H9 (cell line): ENCODE data around the gene EGFR. TPM values are rescaled to one million over a fixed set of nuclear protein-coding genes. Genes with fewer than 3 reads are reported as not detected.

Experiments
- DNase-seq: peaks from one replicate; pipeline ENCODE4 v3.0.0-alpha.2; 2017
- H2AFZ ChIP-seq: one replicate; pipeline ENCODE4 v1.6.1; 2013; ENCODE audit warnings: mild to moderate bottlenecking, low read length, control low read depth, moderate library complexity
- H2AK5ac ChIP-seq: 2 replicates; pipeline ENCODE4 v1.6.1; 2013; ENCODE audit warnings: low read length, control low read depth, mixed read lengths; ENCODE audit not compliant: insufficient read length
- H2BK120ac ChIP-seq: one replicate; pipeline ENCODE4 v1.6.1; 2013; ENCODE audit warnings: low read depth, mild to moderate bottlenecking, low read length, control low read depth, inconsistent platforms; ENCODE audit not compliant: poor library complexity, severe bottlenecking
- H2BK12ac ChIP-seq: 2 replicates; pipeline ENCODE4 v1.6.1; 2013; ENCODE audit warnings: low read length, control low read depth, mixed read lengths, low read depth; ENCODE audit not compliant: insufficient read length
- H2BK15ac ChIP-seq: 2 replicates; pipeline ENCODE4 v1.6.1; 2013; ENCODE audit warnings: low read depth, low read length, control low read depth
- H2BK20ac ChIP-seq: one replicate; pipeline ENCODE4 v1.6.1; 2013; ENCODE audit warnings: low read depth, mild to moderate bottlenecking, low read length, control low read depth, inconsistent platforms; ENCODE audit not compliant: poor library complexity, severe bottlenecking
- H2BK5ac ChIP-seq: 2 replicates; pipeline ENCODE4 v1.6.1; 2013; ENCODE audit warnings: low read length, control low read depth, mixed read lengths; ENCODE audit not compliant: insufficient read length
- H3K14ac ChIP-seq: 2 replicates; pipeline ENCODE4 v1.6.1; 2013; ENCODE audit warnings: low read length, control low read depth; ENCODE audit not compliant: insufficient read depth
- H3K18ac ChIP-seq: 2 replicates; pipeline ENCODE4 v1.6.1; 2013; ENCODE audit warnings: low read depth, mild to moderate bottlenecking, mixed read lengths, low read length, control low read depth; ENCODE audit not compliant: insufficient read length
- H3K23ac ChIP-seq: 2 replicates; pipeline ENCODE4 v1.6.1; 2013; ENCODE audit warnings: low read length, control low read depth, mixed read lengths, low read depth; ENCODE audit not compliant: insufficient read length
- H3K23me2 ChIP-seq: 2 replicates; pipeline ENCODE4 v1.6.1; 2013; ENCODE audit warnings: low read depth, mild to moderate bottlenecking, mixed read lengths, low read length, control low read depth; ENCODE audit not compliant: insufficient read length, poor library complexity, severe bottlenecking
- H3K27ac ChIP-seq: 2 replicates; pipeline ENCODE4 v1.5.1; 2013; ENCODE audit warnings: low read length, control low read depth, mixed read lengths, low read depth; ENCODE audit not compliant: insufficient read length
- H3K27me3 ChIP-seq: 2 replicates; pipeline ENCODE4 v1.6.1; 2013; ENCODE audit warnings: low read length, control low read depth, inconsistent platforms; ENCODE audit not compliant: insufficient read depth
- H3K4ac ChIP-seq: 2 replicates; pipeline ENCODE4 v1.6.1; 2013; ENCODE audit warnings: low read depth, mild to moderate bottlenecking, control low read depth, inconsistent platforms, low read length, moderate library complexity
- H3K4me1 ChIP-seq: 2 replicates; pipeline ENCODE4 v1.6.1; 2013; ENCODE audit warnings: low read length, control low read depth, inconsistent platforms; ENCODE audit not compliant: insufficient read depth
- H3K4me2 ChIP-seq: 2 replicates; pipeline ENCODE4 v1.6.1; 2013; ENCODE audit warnings: low read length, control low read depth, mixed read lengths; ENCODE audit not compliant: insufficient read length, insufficient read depth
- H3K56ac ChIP-seq: 2 replicates; pipeline ENCODE4 v1.6.1; 2013; ENCODE audit warnings: low read depth, mild to moderate bottlenecking, mixed read lengths, low read length, control low read depth; ENCODE audit not compliant: insufficient read length
- H3K79me1 ChIP-seq: 2 replicates; pipeline ENCODE4 v1.6.1; 2013; ENCODE audit warnings: low read depth, mild to moderate bottlenecking, moderate library complexity, low read length, control low read depth, inconsistent platforms; ENCODE audit not compliant: insufficient read depth, poor library complexity, severe bottlenecking
- H3K79me2 ChIP-seq: 2 replicates; pipeline ENCODE4 v1.6.1; 2013; ENCODE audit warnings: low read length, control low read depth, inconsistent platforms; ENCODE audit not compliant: insufficient read depth
- H3K9ac ChIP-seq: 2 replicates; pipeline ENCODE4 v1.6.1; 2013; ENCODE audit warnings: low read length, control low read depth, mixed read lengths; ENCODE audit not compliant: insufficient read length; ENCODE audit errors: extremely low read depth
- H3K9me3 ChIP-seq: one replicate; pipeline ENCODE4 v1.6.1; 2013; ENCODE audit warnings: low read depth, low read length, inconsistent platforms; ENCODE audit not compliant: control insufficient read depth
- H3T11ph ChIP-seq: one replicate; pipeline ENCODE4 v1.6.1; 2013; ENCODE audit warnings: mild to moderate bottlenecking, low read length, control low read depth, inconsistent platforms
- H4K20me1 ChIP-seq: one replicate; pipeline ENCODE4 v1.6.1; 2013; ENCODE audit not compliant: control insufficient read depth, insufficient read length, insufficient read depth
- H4K5ac ChIP-seq: 2 replicates; pipeline ENCODE4 v1.6.1; 2013; ENCODE audit warnings: low read depth, mild to moderate bottlenecking, mixed read lengths, low read length, control low read depth; ENCODE audit not compliant: insufficient read length
- H4K8ac ChIP-seq: replicated peaks from 2 replicates; pipeline ENCODE4 v1.6.1; 2013; ENCODE audit warnings: low read length, control low read depth, mixed read lengths, low read depth; ENCODE audit not compliant: insufficient read length
- H4K91ac ChIP-seq: 2 replicates; pipeline ENCODE4 v1.6.1; 2013; ENCODE audit warnings: low read depth, mild to moderate bottlenecking, moderate library complexity, mixed read lengths, low read length, control low read depth; ENCODE audit not compliant: insufficient read length
- H3K27ac Mint-ChIP-seq, 3 experiments: 2 replicates in 2 of 3; 3 replicates in 1 of 3; pipeline ENCODE4 v1.8.0; 2020 to 2021; ENCODE audit warnings: mixed read lengths in 3 of 3, mild to moderate bottlenecking in 1 of 3, moderate library complexity in 1 of 3
- H3K27me3 Mint-ChIP-seq: 2 replicates; pipeline ENCODE4 v1.8.0; 2021; ENCODE audit warnings: low read depth, mild to moderate bottlenecking, moderate library complexity, mixed read lengths
- H3K36me3 Mint-ChIP-seq, 3 experiments: 2 replicates in 2 of 3; 3 replicates in 1 of 3; pipeline ENCODE4 v1.8.0; 2020 to 2021; ENCODE audit warnings: low read depth in 3 of 3, mixed read lengths in 3 of 3; ENCODE audit not compliant: insufficient read depth in 1 of 3
- H3K4me1 Mint-ChIP-seq, 2 experiments: 2 replicates each; pipeline ENCODE4 v1.8.0; 2020; ENCODE audit warnings: mixed read lengths in 2 of 2
- H3K4me3 Mint-ChIP-seq, 2 experiments: 2 replicates in 1 of 2; 3 replicates in 1 of 2; pipeline ENCODE4 v1.8.0; 2020 to 2021; ENCODE audit warnings: mild to moderate bottlenecking in 2 of 2, mixed read lengths in 2 of 2, moderate library complexity in 1 of 2
- H3K9me3 Mint-ChIP-seq, 2 experiments: 2 replicates in 1 of 2; 3 replicates in 1 of 2; pipeline ENCODE4 v1.8.0; 2020; ENCODE audit warnings: mild to moderate bottlenecking in 2 of 2, mixed read lengths in 2 of 2, moderate library complexity in 1 of 2
- WGBS: extraction: QIAGEN DNeasy Blood & Tissue Kit; methylation state at CpG from one replicate; pipeline ENCODE4 v1.1.7; 2013; ENCODE audit warnings: missing lambda C conversion rate, low lambda C conversion rate, mixed read lengths; ENCODE audit not compliant: insufficient read length; ENCODE audit errors: extremely low coverage; 5-methylcytosine and 5-hydroxymethylcytosine counted together
- total RNA-seq: library from RNA; stranded (reverse); gene quantifications from 2 replicates; pipeline ENCODE4 v1.2.1, GENCODE V29; 2021
- TF ChIP-seq, protein P1 (sequence below): fragments of 200-600 bp; sonication (generic); conservative IDR thresholded peaks from 3 replicates; pipeline ENCODE4 v1.8.0; 2021; ENCODE audit warnings: antibody characterized with exemption, mild to moderate bottlenecking

EGFR gene
- total RNA-seq, 1 experiment from 2014 or later: 3.3 TPM

DNA sequence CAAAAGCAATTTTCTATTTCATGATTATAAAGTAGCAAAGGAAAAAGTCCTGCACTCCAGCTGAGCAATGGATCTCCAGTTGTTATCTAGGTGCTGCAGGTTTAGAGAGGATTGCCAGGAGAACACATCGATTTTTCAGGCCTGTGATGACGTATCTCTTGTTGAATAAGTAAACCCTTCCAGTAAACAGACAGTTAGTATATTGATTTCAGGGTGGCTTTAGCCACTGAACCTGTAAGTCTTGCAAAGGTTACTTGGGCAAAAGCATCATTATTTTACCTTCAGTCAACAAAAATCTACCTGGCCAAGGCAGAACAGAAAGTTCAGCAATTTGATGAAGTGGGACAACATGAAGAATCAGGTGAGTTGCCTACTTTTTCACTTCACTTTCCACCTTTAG is 12.3 kb downstream of the EGFR start:
- no peaks in the 10 kb centered on the region for H3K9me3 Mint-ChIP-seq
- no peaks in the 10 kb centered on the region for H3K27me3 Mint-ChIP-seq
- Histone ChIP-seq H4K20me1 (no peaks in the 10 kb centered on the region), H3K4ac (no peak overlapping the region), H2BK12ac (no peak overlapping the region), H3K79me1 (no peaks in the 10 kb centered on the region), H2BK15ac (no peak overlapping the region), H2BK120ac (no peak overlapping the region), H3K27me3 (no peaks in the 10 kb centered on the region), H2AK5ac (no peak overlapping the region), H3K9ac (no peak overlapping the region), H3K79me2 (no peaks in the 10 kb centered on the region), H4K8ac (no peak overlapping the region), H4K91ac (no peak overlapping the region), H3K4me2 (no peak overlapping the region), H3T11ph (no peak overlapping the region), H2BK20ac (no peak overlapping the region), H3K23ac (no peak overlapping the region), H3K56ac (no peak overlapping the region), H3K4me1 (no peaks in the 10 kb centered on the region), H3K14ac (no peak overlapping the region), H3K27ac (no peak overlapping the region), H3K9me3 (no peaks in the 10 kb centered on the region), H3K18ac (no peak overlapping the region), H2AFZ (no peak overlapping the region), H3K23me2 (no peaks in the 10 kb centered on the region), H2BK5ac (no peak overlapping the region), H4K5ac (no peak overlapping the region)
- H3K27ac Mint-ChIP-seq: no peak overlapping the region
- TF ChIP-seq, protein P1, sequence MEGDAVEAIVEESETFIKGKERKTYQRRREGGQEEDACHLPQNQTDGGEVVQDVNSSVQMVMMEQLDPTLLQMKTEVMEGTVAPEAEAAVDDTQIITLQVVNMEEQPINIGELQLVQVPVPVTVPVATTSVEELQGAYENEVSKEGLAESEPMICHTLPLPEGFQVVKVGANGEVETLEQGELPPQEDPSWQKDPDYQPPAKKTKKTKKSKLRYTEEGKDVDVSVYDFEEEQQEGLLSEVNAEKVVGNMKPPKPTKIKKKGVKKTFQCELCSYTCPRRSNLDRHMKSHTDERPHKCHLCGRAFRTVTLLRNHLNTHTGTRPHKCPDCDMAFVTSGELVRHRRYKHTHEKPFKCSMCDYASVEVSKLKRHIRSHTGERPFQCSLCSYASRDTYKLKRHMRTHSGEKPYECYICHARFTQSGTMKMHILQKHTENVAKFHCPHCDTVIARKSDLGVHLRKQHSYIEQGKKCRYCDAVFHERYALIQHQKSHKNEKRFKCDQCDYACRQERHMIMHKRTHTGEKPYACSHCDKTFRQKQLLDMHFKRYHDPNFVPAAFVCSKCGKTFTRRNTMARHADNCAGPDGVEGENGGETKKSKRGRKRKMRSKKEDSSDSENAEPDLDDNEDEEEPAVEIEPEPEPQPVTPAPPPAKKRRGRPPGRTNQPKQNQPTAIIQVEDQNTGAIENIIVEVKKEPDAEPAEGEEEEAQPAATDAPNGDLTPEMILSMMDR: no peak
- H3K36me3 Mint-ChIP-seq: no peaks in the 10 kb centered on the region
- no peak overlapping the region for H3K4me3 Mint-ChIP-seq
- no CpG with 5 or more reads among the region's 2 CpGs for WGBS
- DNase-seq: no peak
- H3K4me1 Mint-ChIP-seq: no peaks in the 10 kb centered on the region
